ENCODE measurements around the gene PTPRG. TPM values are rescaled to one million over a fixed set of nuclear protein-coding genes. Genes with fewer than 3 reads are reported as not detected.

Gene PTPRG
- total RNA-seq, 1 experiment from 2014 or later: 0.74 TPM

- ATAC-seq: no peak
- Histone ChIP-seq H3K27ac (ENCODE audit: low read length) (no peak overlapping the region), H3K4me1 (ENCODE audit: control insufficient read depth, insufficient read depth, low read length) (no peaks in the 10 kb centered on the region), H3K4me3 (ENCODE audit: low read depth in 2 of 2, low read length in 2 of 2) (no peak overlapping the region), H3K27me3 (ENCODE audit: control insufficient read depth, insufficient read depth, low read length) (no peaks in the 10 kb centered on the region), H3K36me3 (ENCODE audit: control insufficient read depth, insufficient read depth, low read length) (no peaks in the 10 kb centered on the region), H3K9me3 (ENCODE audit: control insufficient read depth, insufficient read depth, low read depth, low read length) (no peaks in the 10 kb centered on the region)
- in situ Hi-C loops (cut with HindIII; ENCODE audit: low pct_unique_long_range_greater_than_20kb, low sequenced_read_pairs): no loop called here
- DNase-seq (ENCODE audit: low read depth, low spot score): no peak
- no peak for TF ChIP-seq CTCF (IDR thresholded peaks at IDR 0.05)
- TF ChIP-seq POLR2AphosphoS5 (IDR thresholded peaks at IDR 0.05; ENCODE audit: low read depth, low read length): no peak
- TF ChIP-seq TCF7L2 (IDR thresholded peaks at IDR 0.05; ENCODE audit: low read depth, low read length): no peak
- TF ChIP-seq SIN3A (IDR thresholded peaks at IDR 0.05; ENCODE audit: borderline replicate concordance, insufficient read depth, low read depth, low read length): no peak
- no TSS peak for BruUV-seq (replicated peaks)
- ChIA-PET POLR2A (no interaction called here), CTCF (no interaction called here)
- intact Hi-C loops (cut with micrococcal nuclease; ENCODE audit: unreplicated experiment): no loop called here
Observed at GRCh38 chr3:61634678-61635077, 73.3 kb downstream of the PTPRG start.

GRCh38 chr3:61637088-61638051 is 76.0 kb downstream of the PTPRG start:
- Histone ChIP-seq H3K27ac (ENCODE audit: low read length) (no peak overlapping the region), H3K4me1 (ENCODE audit: control insufficient read depth, insufficient read depth, low read length) (no peaks in the 10 kb centered on the region), H3K9me3 (ENCODE audit: control insufficient read depth, insufficient read depth, low read depth, low read length) (no peaks in the 10 kb centered on the region), H3K36me3 (ENCODE audit: control insufficient read depth, insufficient read depth, low read length) (no peaks in the 10 kb centered on the region), H3K4me3 (ENCODE audit: low read depth in 2 of 2, low read length in 2 of 2) (no peak overlapping the region), H3K27me3 (ENCODE audit: control insufficient read depth, insufficient read depth, low read length) (no peaks in the 10 kb centered on the region)
- ChIA-PET CTCF (no interaction called here), POLR2A (no interaction called here)
- ATAC-seq (no peak), DNase-seq (ENCODE audit: low read depth, low spot score) (no peak)
- intact Hi-C loops (cut with micrococcal nuclease; ENCODE audit: unreplicated experiment) (no loop called here), in situ Hi-C loops (cut with HindIII; ENCODE audit: low pct_unique_long_range_greater_than_20kb, low sequenced_read_pairs) (no loop called here)
- no peak for TF ChIP-seq REST (IDR thresholded peaks at IDR 0.05; ENCODE audit: insufficient read depth in 1 of 2, low read depth in 2 of 2, low read length in 1 of 2)
- no peak for TF ChIP-seq SIN3A (IDR thresholded peaks at IDR 0.05; ENCODE audit: borderline replicate concordance, insufficient read depth, low read depth, low read length)
- no peak for TF ChIP-seq CTCF (IDR thresholded peaks at IDR 0.05)
- BruUV-seq (replicated peaks): no TSS peak

Data from Panc1 (cell line).